ENCODE measurements around the gene CFAP20DC.
"Not testable (repeated sequence)": the region's sequence is repeated elsewhere in the genome, so short reads cannot be mapped to it uniquely, and the experiment has no call there.

CFAP20DC gene

DNA sequence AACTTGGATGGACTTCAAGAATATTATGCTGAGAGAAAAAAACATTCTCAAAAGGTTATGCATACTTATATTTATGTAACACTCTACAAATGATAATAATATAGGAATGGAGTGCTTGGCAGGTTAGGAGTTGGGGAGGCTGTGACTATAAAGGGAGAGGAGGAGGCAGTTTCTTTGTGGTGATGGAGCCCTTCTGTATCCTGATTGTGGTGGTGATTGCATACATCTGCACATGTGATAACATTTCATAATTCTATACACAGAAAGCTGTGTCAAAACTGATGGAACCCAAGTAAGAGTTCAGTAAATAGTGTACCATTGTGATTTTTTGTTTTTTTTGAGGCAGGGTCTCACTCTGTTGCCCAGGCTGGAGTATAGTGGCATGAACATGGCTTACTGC is 351.6 kb downstream of the CFAP20DC start:
- DNase-seq (ENCODE audit: low read depth in 1 of 2, low spot score in 1 of 2), result no peak
- no peak for TF ChIP-seq JUND (IDR thresholded peaks at IDR 0.05; ENCODE audit: low read depth)
- in situ Hi-C loops (cut with HindIII; ENCODE audit: low pct_unique_long_range_greater_than_20kb, low sequenced_read_pairs), result no loop called here

DNA sequence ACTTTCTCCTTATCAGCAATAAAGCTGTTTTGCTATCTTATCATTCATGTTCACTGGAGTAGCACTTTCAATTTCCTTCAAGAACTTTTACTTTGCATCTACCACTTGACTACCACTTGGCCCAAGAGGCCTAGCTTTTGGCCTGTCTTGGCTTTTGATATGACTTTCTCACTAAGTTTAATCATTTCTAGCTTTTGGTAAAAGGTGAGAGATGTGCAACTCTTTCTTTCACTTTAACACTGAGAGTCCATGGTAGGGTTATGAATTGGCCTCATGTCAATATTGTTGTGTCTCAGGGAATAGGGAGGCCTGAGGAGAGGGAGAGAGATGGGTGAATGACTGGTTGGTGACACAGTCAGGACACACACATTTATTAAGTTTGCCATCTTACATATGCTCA is 352.3 kb downstream of the CFAP20DC start:
- no peak for DNase-seq (ENCODE audit: low read depth in 1 of 2, low spot score in 1 of 2)
- no peak for TF ChIP-seq JUND (IDR thresholded peaks at IDR 0.05; ENCODE audit: low read depth)
- in situ Hi-C loops (cut with HindIII; ENCODE audit: low pct_unique_long_range_greater_than_20kb, low sequenced_read_pairs), result no loop called here

DNA sequence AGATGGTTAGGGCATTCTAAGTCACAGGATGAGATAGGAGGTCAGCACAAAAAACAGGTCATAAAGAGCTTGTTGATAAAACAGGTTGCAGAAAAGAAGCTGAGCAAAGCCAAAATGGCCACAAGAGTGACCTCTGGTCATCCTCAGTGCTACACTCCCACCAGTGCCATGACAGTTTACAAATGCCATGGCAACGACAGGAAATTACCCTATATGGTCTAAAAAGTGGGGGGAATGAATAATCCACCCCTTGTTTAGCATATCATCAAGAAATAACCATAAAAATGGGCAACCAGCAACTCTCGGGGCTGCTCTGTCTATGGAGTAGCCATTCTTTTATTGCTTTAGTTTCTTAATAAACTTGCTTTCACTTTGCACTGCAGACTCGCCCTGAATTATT is 353.0 kb downstream of the CFAP20DC start:
- in situ Hi-C loops (cut with HindIII; ENCODE audit: low pct_unique_long_range_greater_than_20kb, low sequenced_read_pairs); DNase-seq (ENCODE audit: low read depth in 1 of 2, low spot score in 1 of 2): not testable (repeated sequence)

DNA sequence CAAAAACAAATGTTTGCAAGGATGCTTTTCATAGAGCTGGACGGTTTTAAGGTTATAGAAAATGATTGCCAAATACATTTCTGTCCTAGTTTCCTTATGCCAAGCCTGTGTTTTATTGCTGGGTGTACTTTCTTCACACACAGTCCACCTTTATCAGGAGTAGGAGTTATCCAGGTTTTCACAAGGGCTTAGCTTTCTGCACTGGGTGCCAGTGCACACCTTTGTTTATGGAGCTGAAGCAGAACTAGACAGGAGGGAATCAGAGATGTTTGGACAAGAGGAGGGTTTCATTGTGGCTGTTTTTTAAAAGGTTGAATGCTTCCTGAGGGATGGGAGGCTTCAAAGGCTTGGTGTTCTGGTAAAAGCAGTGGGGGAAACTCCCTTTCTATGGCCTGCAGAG is 353.7 kb downstream of the CFAP20DC start:
- no peak for TF ChIP-seq JUND (IDR thresholded peaks at IDR 0.05; ENCODE audit: low read depth)
- in situ Hi-C loops (cut with HindIII; ENCODE audit: low pct_unique_long_range_greater_than_20kb, low sequenced_read_pairs), result no loop called here
- DNase-seq (ENCODE audit: low read depth in 1 of 2, low spot score in 1 of 2), result no peak

DNA sequence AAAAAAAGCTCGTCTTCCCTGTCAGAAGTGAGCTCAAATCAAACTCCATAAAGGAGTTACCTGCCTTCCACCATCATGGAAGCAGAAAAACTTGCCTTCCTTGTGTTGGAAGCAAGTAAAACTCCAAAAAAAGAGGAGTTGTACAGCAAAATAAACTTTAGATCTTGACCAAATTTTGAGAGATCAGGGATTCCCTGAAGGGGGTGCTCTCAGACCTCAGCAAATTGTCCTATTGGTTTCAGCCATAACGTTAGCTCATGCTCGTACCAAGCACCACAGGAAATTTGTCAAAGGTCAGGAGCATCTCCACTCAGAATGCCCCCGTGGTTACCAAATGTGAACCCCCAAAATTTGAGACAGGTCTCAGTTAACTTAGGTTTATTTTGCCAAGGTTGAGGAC is 354.5 kb downstream of the CFAP20DC start:
- in situ Hi-C loops (cut with HindIII; ENCODE audit: low pct_unique_long_range_greater_than_20kb, low sequenced_read_pairs); DNase-seq (ENCODE audit: low read depth in 1 of 2, low spot score in 1 of 2): not testable (repeated sequence)

DNA sequence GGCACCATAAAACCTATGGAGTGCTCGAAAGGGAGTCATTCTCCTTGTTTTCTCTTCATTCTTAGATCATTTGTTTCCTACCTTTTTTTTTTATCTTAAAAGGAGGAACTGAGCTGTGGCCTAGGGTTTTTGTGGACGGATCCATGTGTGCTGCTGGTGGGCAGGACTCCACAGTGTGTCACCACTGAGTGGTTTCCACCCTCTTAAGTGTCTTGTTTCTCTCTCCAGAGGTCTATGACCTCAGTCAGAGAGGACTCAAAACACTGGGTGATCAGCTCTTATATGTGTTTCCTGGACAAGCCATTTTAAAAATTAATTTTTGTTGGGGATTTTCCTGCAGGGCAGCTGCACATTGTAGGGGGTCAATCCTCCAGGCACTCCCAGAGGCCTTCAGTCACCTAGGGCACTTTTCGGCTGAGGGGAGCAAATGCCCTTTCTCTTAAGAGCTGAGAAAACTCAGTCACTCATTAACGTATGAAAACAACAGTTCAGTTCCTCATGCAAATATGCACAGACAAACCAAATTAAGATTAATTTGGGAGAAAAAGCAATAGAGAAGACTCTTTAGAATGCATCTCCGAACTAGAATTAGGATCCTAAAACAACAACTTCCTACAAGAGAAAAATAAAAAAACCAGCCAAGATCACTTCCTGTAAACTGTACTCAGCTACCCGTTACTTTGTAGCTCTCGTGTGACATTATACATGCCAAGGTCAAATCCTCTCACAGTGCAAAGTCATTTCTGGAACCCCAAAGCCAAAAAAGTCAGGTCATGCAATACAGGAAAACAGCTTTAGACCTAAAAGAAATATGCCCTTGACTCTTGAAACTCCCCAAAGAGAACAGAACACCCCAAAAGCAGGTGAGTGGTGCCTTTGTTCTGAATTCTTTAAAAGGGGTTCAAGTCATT is 355.6 kb downstream of the CFAP20DC start:
- in situ Hi-C loops (cut with HindIII; ENCODE audit: low pct_unique_long_range_greater_than_20kb, low sequenced_read_pairs), result no loop called here
- no peak for DNase-seq (ENCODE audit: low read depth in 1 of 2, low spot score in 1 of 2)
- TF ChIP-seq JUND (IDR thresholded peaks at IDR 0.05; ENCODE audit: low read depth), result no peak

DNA sequence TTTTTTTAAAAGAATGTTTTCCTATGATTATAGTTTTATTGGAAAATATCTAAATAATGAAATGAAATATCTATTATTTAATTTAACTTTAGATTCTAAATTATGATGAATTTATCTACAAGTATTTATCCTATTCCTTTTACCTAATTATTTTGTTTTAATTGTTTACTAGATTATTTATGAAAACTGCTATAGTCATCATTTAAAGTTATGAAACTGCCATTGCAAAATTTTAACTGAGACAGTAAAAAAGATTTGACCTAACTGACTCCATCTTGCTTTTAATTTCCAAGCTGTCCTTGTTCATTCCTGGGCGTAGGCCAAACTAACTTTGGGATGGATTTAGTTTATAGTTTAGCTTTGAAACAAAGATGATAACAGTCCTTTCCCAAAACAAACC is 357.3 kb downstream of the CFAP20DC start:
- no peak for DNase-seq (ENCODE audit: low read depth in 1 of 2, low spot score in 1 of 2)
- TF ChIP-seq JUND (IDR thresholded peaks at IDR 0.05; ENCODE audit: low read depth), result no peak
- in situ Hi-C loops (cut with HindIII; ENCODE audit: low pct_unique_long_range_greater_than_20kb, low sequenced_read_pairs), result no loop called here
